Stimulated activated CD8-positive, alpha-beta memory T cell treated with anti-CD3 and anti-CD28 coated beads, Interleukin-4, amount 100 ng/mL, for 4 hours (primary cell): ENCODE measurements around the gene GPX8.

Experiments used
- DNase-seq, 2 donors: peaks; one replicate each; pipeline ENCODE4 v3.0.0-alpha.2; 2020; ENCODE audit warnings: low read depth in 2 of 2, low spot score in 1 of 2

GPX8 gene, protein sequence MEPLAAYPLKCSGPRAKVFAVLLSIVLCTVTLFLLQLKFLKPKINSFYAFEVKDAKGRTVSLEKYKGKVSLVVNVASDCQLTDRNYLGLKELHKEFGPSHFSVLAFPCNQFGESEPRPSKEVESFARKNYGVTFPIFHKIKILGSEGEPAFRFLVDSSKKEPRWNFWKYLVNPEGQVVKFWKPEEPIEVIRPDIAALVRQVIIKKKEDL

DNA sequence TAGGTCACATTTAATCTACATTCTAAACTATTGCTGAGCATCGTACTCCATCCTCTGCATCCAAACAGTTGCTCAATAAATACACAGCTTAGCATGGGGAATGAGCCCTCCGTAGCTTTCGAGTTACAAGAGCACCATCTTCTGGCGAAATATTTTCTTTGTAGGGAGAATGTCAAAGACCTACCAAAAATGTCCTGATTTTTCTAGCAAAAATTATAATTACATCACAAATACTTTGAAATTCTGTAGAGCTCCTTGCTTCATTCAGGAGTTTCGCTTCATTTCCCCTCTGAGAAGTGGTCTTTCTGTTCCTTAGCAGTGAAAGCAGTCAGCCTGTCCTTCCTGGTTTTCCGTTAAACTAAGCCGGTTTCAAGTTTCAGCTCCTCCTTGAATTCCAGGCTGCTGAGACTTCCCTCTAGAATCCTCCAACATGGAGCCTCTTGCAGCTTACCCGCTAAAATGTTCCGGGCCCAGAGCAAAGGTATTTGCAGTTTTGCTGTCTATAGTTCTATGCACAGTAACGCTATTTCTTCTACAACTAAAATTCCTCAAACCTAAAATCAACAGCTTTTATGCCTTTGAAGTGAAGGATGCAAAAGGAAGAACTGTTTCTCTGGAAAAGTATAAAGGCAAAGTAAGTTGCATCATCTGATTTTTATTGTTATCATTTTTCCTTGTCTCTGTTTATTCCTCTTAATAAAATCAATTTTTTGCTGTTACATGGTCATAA, at the start of gene GPX8:
GPX8 (plus strand) TSS at position 409 of the 730 bp plus-strand sequence; CDS start at position 431, 22 bp downstream.
- DNase-seq, result no peak

- no peak for DNase-seq
These were observed 49.8 kb upstream of the GPX8 start for GRCh38 chr5:55110217-55110616.

DNA sequence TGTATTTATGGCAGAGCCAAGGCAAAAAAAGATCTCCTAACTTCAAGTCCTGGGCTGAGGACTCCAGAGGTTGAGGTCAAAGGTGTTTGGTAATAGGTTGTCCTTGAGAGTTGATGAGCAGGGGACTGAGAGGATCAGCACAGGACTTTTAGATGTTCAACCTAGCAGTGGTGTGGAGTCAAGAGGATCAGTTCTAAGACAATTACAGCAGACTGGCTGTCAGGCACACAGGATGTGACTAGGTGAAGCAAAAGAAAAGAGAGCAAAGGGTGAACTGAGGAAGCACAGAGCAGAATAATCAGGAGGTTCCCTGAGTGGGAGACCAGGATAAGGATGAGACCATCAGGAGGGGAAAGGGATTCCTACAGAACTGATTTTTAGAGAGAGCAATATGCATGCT, 46.6 kb upstream of the GPX8 start:
- DNase-seq, result no peak

- no peak for DNase-seq
These were observed 45.9 kb upstream of the GPX8 start for GRCh38 chr5:55114061-55114460.

GRCh38 chr5:55123365-55123764, 36.6 kb upstream of the GPX8 start:
- no peak for DNase-seq

- no peak for DNase-seq
These were observed 25.8 kb upstream of the GPX8 start for GRCh38 chr5:55134053-55134722.

DNA sequence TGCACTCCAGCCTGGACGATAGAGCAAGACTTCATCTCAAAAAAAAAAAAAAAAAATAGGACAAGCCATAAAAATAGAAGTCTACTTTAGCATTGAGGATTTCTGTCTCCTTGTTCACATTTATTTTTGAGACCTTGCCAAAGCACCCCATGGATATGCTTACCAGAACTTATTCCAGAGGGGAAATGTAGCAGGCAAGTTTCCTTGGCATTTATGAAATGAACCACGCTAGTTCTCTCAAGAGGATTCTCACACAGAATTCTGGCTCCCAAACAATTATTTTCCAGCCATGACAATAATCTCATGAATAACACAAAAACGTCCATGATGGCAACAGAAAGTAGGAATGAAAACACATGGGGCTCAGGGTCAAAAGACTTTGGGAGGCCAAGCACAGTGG, 23.4 kb upstream of the GPX8 start:
- no peak for DNase-seq

GRCh38 chr5:55140908-55141665, 18.9 kb upstream of the GPX8 start:
- no peak for DNase-seq

- DNase-seq, result no peak
These were observed 17.9 kb upstream of the GPX8 start for GRCh38 chr5:55141945-55142690.

GRCh38 chr5:55143624-55144023, 16.3 kb upstream of the GPX8 start:
- DNase-seq, result no peak

- no peak for DNase-seq
These were observed 13.9 kb upstream of the GPX8 start for GRCh38 chr5:55146080-55146479.

GRCh38 chr5:55146543-55147151, 13.3 kb upstream of the GPX8 start:
- DNase-seq, result peak; percentile 59 to 70

DNA sequence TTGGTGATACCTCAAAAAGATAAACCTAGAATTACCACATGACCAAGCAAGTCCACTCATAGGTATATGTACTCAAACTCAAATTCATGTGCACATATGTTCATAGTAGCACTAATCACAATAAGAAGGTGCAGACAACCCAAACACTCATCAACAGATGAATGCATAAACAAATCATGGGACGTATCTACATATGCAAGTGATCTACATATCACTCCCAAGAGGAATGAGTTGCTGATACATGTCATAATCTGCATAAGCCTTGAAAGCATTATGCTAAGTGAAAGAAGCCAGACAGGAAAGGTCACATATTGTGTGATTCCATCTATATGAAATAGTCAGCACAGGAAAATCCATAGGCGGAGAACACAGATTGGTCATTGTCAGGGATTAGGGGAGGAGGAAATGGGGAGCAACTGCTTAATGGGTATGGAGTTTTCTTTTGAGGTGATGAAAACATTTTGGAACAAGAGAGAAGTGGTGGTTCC, 10.6 kb upstream of the GPX8 start:
- no peak for DNase-seq

- no peak for DNase-seq
These were observed 7.8 kb upstream of the GPX8 start for GRCh38 chr5:55151923-55152842.

DNA sequence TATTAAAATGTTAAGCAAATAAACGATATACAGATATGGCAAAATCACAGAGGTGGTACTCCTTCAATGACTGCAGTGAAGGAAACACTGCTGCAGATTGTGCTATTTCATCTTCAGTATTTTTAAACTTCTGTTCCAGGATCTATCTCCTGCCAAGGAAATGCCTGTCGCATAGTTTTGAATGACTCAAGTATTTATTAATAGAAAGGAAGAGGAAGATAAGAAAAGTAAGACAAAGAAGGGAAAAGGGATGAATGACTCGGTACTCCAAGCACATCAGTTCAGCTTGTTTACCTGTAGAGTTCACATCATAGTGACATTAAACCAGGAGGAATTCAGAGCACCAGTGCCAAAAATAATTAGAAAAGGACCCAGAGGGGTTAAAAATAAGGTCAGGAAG, 5.1 kb upstream of the GPX8 start:
- DNase-seq, result no peak

- DNase-seq, result no peak
These were observed 680 bp downstream of the GPX8 start for GRCh38 chr5:55160493-55161209.

- no peak for DNase-seq
These were observed 2.7 kb downstream of the GPX8 start for GRCh38 chr5:55162666-55163065.

DNA sequence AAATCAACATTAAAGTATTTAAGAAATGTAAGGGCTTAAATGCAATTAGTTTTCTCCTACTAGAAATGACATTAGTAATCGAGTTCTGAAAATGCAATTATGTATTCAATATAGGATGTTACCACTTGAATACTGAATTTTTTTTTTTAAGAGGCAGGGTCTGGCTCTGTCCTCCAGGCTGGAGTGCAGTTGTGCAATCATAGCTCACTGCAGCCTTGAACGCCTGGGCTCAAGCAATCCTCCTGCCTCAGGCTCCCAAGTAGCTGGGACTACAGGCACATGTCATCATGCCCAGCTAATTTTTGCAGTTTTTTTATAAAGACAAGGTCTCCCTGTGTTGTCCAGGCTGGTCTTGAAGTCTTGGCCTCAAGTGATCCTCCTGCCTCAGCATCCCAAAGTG, 11.5 kb downstream of the GPX8 start:
- DNase-seq, result no peak
